A172 (cell line): ENCODE results near the gene RNF150. TPM values are rescaled to one million over a fixed set of nuclear protein-coding genes. Genes with fewer than 3 reads are reported as not detected.
"Not testable (repeated sequence)": the region's sequence is repeated elsewhere in the genome, so short reads cannot be mapped to it uniquely, and the experiment has no call there.

Experiments used
- DNase-seq: peaks from one replicate; pipeline ENCODE4 v3.0.0-alpha.2; 2015; ENCODE audit warnings: low spot score
- total RNA-seq: library from RNA; depleted of rRNA; stranded (reverse); fragments of >200 nt; shearing (Covaris generic); gene quantifications from 2 replicates; pipeline ENCODE4 v1.2.3, GENCODE V29; 2014

Gene RNF150
- total RNA-seq, 1 experiment from 2014 or later: 6.4 TPM

DNA sequence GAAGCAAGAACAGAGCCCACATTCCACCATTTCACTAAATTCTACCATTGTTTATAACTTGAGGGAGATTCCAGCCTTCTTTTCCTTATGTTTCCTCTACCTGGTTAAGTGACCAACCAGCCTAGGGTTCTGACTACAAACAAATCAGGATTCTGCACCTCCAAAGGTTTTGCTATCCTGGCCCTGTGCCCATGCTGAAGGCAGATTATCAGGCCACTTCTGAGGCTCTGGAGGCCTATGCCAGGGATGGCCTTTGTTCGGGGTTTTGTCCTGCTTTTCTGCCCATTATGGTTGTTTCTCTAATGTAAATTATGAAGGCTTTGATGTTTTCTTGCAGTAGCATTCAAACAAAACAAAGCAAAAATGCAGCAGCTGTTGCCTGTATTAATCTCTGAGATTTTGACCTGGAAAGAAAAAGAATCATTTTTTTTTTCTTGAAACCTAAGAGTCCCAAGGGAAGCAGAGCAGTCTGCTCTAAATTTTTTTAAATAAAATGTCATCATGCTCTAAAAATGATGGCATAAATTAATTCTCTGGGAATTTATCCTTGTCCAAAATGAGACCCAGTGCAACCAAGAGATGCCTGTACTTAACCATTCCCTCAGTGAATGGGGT is 55.6 kb downstream of the RNF150 start:
- no peak for DNase-seq

- DNase-seq: no peak
Measured at GRCh38 chr4:141075553-141075952, 57.7 kb downstream of the RNF150 start.

- no peak for DNase-seq
Measured at GRCh38 chr4:141074098-141074878, 59.0 kb downstream of the RNF150 start.

GRCh38 chr4:141066690-141067089 is 66.6 kb downstream of the RNF150 start:
- no peak for DNase-seq

DNA sequence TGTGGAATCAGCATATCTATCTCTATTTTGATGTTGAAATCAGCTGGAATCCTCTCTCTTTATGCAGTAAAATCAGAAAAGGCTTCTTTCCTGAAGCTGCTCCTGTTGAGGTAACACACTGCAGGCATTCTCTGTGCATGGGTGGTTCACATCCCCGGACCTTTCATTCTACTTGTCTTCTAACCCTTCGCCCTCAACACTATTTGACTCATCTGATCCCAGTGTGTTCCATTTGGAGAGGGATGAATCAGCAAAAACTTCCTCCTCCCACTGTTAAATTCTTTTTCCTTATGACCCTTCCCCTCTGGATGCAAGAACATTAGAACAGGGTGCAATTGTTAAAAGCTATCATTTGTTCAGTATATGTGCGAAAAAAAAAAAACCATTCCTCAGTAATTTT is 67.4 kb downstream of the RNF150 start:
- DNase-seq: no peak

DNA sequence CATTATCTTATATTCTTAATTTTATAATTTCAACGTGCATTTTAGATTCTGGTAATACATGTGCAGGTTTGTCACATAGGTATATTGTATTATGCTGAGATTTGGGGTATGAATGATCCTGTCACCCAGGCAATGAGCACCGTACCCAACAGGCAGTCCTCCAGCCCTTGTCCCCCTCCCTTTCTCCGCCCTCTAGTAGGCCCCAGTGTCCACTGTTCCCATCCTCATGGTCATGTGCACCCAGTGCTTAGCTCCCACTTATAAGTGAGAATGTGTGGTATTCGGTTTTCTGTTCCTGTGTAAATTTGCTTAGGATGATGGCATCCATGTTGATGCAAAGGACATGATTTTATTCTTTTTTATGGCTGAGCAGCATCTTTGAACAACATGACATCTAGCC is 70.6 kb downstream of the RNF150 start:
- no peak for DNase-seq

DNA sequence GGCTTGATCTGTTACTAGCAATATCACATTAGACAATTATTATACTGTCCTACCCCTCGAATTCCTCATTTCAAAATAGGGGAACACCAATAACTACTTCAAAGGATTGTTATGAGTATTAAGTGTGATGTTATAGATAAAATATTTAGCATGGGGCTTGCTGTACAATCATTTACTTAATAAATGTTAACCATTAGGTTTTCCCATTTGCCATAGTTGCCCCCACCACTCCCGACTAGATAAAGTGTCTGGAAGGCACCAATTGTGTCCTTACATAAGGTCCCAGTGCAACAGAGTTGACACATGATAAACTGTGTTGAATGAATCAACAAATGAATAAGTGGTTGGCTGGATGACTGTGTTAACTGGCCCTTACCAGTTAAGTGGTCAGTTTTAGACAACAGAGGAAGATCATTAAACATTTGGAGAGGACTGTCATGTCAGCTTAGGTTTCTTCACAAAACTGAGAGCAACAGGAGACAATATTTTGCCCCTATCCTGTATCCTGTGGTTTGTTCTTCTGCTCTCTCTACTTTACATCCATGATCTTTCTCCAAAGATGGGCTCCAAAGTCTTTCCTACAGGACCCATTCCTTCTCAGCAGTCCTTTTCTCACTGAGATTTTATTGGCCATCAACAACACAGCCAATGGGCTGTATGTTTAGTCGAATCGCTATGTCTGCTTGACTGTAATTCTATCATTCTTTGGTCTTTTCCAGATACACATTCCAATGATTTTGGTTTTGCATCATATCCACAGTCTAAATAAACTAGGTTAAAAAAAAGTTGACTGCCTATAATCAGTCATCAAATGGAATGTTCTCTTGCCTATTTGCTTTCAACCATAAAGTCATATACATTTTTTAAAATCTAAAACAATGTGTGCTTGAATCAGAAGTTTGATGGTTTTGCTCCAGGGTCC is 74.4 kb downstream of the RNF150 start:
- no peak for DNase-seq

- no peak for DNase-seq
Measured at GRCh38 chr4:141057582-141057981, 75.7 kb downstream of the RNF150 start.

DNA sequence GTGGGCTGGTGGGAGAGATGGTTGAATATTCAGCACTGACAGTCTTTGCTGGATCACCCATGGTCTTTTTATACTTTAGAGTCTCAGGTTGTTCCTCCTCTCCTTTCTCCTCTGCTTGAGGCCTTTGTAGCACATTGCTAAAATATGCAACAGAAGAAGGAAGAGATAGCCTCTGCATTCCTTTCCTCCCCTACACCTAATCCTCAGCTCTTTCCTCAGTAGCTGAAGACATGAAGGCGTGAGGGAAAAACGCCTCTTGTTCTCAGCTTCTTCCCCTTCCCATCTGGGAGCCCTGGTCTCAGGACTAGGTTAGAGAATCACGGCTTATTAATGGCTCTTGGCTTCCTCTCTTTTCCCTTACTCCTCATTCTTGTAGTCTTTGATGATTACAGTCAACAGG is 76.8 kb downstream of the RNF150 start:
- DNase-seq: no peak

DNA sequence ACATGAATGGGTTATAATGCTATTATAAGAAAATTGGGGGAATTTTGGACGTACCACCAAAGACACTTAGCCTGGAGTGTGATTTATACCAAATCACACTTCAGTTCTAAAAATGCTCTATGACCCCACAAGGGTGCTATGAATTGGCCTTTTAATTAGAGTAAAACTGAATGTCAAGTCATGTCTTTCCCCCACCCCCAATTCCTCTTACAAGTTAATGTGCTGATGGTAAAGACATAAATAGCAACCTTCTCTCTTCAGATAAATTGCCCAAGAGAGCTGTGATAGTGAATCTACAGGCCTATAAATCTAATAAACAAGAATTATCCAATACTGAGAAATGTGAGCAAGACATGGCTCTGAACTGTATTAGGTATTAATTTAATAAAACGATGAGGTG is 78.8 kb downstream of the RNF150 start:
- DNase-seq: no peak

GRCh38 chr4:141050999-141051398 is 82.3 kb downstream of the RNF150 start:
- DNase-seq: not testable (repeated sequence)

GRCh38 chr4:141047228-141047884 is 85.9 kb downstream of the RNF150 start:
- DNase-seq: no peak

DNA sequence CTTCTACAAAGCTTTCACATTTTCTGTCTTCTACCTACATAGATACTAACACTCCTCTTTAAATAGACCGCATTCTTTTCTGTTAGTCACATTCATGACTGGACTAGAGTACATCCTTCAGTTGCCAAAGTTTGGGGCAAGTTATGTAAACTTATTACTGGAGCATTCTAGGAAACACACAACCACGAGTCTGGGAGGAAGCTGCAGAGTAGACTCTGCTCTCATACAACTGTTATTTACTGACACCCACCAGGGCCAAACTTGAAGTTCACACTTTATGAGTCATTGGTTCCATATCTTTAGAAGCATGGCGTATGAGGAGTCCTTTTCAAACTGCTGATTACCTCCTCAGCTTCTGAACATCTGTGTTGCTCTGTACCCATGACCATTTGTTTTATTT is 87.0 kb downstream of the RNF150 start:
- DNase-seq: peak; percentile 79

DNA sequence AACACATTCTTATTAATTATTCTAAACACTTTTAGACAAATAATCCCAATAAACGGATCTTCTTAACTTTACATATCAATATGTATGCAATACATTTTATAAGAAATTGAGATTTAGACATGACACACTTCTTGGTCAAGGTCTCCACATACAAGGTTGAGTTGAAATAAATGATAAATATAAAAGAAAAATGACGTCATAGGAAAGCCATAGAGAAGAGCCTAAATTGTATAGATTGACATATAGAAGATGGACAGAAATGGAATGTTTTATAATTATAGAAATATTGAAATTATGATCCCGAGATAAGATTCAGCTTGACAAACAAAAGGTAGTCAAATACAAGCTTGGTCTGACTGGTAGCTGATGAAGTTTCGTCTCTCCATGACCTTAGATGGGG is 87.4 kb downstream of the RNF150 start:
- DNase-seq: no peak

- DNase-seq: no peak
Measured at GRCh38 chr4:141041021-141041476, 92.2 kb downstream of the RNF150 start.

DNA sequence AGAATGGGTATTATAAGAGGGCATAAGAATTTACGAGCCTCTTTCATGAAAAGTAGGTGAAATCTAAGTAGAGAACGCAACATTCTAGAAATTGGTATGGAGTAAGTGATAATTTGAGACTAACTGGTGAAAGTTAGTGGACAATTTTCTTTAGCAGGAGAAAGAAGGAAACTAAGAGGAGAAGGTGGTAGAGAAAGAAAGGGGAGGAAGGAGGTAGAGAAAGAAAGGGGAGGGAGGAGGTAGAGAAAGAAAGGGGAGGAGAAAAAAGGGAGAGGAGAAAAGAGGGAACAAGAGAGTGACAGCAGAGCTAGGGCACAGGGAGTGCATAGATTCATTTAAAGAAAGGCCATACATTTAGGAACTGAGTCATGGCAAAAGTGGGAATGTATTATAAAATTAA is 94.1 kb downstream of the RNF150 start:
- DNase-seq: no peak

DNA sequence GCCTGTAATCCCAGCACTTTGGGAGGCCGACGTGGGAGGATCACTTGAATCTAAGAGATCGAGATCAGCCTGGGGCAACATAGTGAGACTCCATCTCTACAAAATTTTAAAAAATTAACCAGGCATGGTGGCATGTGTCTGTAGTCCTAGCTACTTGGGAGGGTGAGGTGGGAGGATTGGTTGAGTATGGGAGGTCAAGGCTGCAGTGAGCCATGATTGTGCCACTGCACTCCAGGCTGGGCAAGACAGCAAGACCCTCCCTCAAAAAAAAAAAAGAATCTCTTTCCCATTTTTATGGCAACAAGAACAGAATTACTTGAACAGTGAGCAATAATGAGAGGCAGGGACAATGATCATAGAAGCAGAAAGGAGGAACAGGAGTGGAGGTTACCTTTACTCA is 94.8 kb downstream of the RNF150 start:
- no peak for DNase-seq

- DNase-seq: no peak
Measured at GRCh38 chr4:141037446-141037845, 95.8 kb downstream of the RNF150 start.

- no peak for DNase-seq
Measured at GRCh38 chr4:141036786-141037185, 96.5 kb downstream of the RNF150 start.

- no peak for DNase-seq
Measured at GRCh38 chr4:141035920-141036319, 97.3 kb downstream of the RNF150 start.

DNA sequence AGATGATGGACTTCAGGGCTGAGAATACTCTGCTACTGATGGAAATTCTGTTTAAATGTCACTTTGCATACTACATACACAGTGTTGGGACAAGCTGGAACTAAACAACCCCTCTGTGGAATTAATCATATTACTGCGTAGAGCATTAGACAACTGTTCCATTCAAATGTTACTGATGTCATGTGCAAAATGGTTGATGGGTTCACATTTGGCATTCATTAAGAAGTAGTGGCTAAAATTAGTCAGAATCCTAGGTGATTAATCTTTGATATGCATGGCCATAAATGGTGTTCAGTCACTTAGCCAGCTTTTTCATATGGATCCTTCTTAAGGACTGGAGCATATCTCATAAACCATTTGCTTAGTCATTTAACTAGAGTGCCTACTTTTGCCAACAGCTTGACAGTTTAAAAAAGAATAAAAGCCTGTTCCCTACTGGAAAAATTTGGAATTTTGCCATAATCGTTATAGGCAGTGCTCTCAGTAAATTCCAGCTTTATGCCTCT is 105.2 kb downstream of the RNF150 start:
- DNase-seq: peak; percentile 76

DNA sequence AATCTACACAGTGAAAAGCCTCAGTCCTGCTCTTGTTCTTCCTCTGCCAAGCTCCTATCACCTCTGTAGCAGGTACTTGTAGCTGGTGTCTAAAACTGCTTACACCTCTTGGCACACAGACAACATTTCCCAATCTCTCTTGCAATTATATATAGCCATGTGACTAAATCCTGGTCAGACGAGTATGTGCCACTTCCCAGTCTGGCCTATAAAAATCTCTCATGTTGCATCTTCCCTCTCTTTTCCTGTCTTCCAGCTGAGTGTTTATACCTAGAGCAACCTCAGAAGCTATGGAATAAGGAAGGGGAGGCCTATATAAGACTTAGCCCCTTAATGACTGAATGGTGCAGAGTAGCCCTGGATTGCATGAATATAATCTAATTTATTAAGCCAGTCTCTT is 105.8 kb downstream of the RNF150 start:
- peak; percentile 28 for DNase-seq
